Stimulated activated CD8-positive, alpha-beta memory T cell treated with anti-CD3 and anti-CD28 coated beads, Interleukin-4, amount 100 ng/mL, for 1 hour (primary cell): ENCODE results near the gene KHSRP.

Experiments
- DNase-seq, 2 donors: peaks; one replicate each; pipeline ENCODE4 v3.0.0-alpha.2; 2020; ENCODE audit warnings: low read depth in 2 of 2, low spot score in 1 of 2

KHSRP gene

GRCh38 chr19:6424195-6424938 is at the start of gene KHSRP:
Gene KHSRP, minus strand, starts transcription at chr19:6424811. Its CDS starts 110 bp downstream, at chr19:6424701.
- DNase-seq, result no peak

- no peak for DNase-seq
These were observed 49.0 kb upstream of the KHSRP start for GRCh38 chr19:6473647-6474046.

GRCh38 chr19:6472713-6473112 is 48.1 kb upstream of the KHSRP start:
- no peak for DNase-seq

GRCh38 chr19:6471076-6471475 is 46.5 kb upstream of the KHSRP start:
- DNase-seq, result no peak

GRCh38 chr19:6470173-6470572 is 45.6 kb upstream of the KHSRP start:
- DNase-seq, result no peak

GRCh38 chr19:6467384-6467783 is 42.8 kb upstream of the KHSRP start:
- DNase-seq, result no peak

GRCh38 chr19:6466526-6467248 is 42.1 kb upstream of the KHSRP start:
- no peak for DNase-seq

- DNase-seq, result no peak
These were observed 41.1 kb upstream of the KHSRP start for GRCh38 chr19:6465663-6466062.

- DNase-seq, result no peak
These were observed 40.4 kb upstream of the KHSRP start for GRCh38 chr19:6465006-6465405.

GRCh38 chr19:6464070-6464873 is 39.7 kb upstream of the KHSRP start, which contains the start of gene CRB3:
Gene CRB3, plus strand, starts transcription at chr19:6464271. Its CDS starts 431 bp downstream, at chr19:6464702.
- DNase-seq, result peak in 1 of 2 donors; percentile 39

GRCh38 chr19:6460099-6460884 is 35.7 kb upstream of the KHSRP start:
- peak; percentile 93 to 95 for DNase-seq

GRCh38 chr19:6459262-6460098 is 34.9 kb upstream of the KHSRP start, which contains the start of gene SLC25A23:
Gene SLC25A23, minus strand, starts transcription at chr19:6459792. Its CDS starts 164 bp downstream, at chr19:6459628.
- DNase-seq, result peak in 1 of 2 donors; percentile 27

- DNase-seq, result no peak
These were observed 34.2 kb upstream of the KHSRP start for GRCh38 chr19:6458695-6459261.

- DNase-seq, result no peak
These were observed 33.5 kb upstream of the KHSRP start for GRCh38 chr19:6457958-6458694.

GRCh38 chr19:6455924-6456323 is 31.3 kb upstream of the KHSRP start:
- DNase-seq, result no peak

- no peak for DNase-seq
These were observed 29.4 kb upstream of the KHSRP start for GRCh38 chr19:6453951-6454565.

- no peak for DNase-seq
These were observed 28.3 kb upstream of the KHSRP start for GRCh38 chr19:6452899-6453298.

- no peak for DNase-seq
These were observed 27.6 kb upstream of the KHSRP start for GRCh38 chr19:6452223-6452614.
